ENCODE data around the gene OTOP1. TPM values are rescaled to one million over a fixed set of nuclear protein-coding genes. Genes with fewer than 3 reads are reported as not detected.
"Not testable (repeated sequence)": the region's sequence is repeated elsewhere in the genome, so short reads cannot be mapped to it uniquely, and the experiment has no call there.

Gene OTOP1
- total RNA-seq, 4 donors from 2014 or later: 0.72 TPM; not detected in 3

GRCh38 chr4:4259484-4260100 lies 32.9 kb upstream of the OTOP1 start:
- WGBS: 38% methylated on average over 9 of the region's 9 CpGs
- peaks cover 7% of the 10 kb centered on the region for H3K27me3 ChIP-seq
- H3K27ac ChIP-seq: no peak overlapping the region
- DNase-seq (ENCODE audit: low spot score in 2 of 2): no peak
- H3K4me1 ChIP-seq: peaks cover 2% of the 10 kb centered on the region
- H3K36me3 ChIP-seq: no peaks in the 10 kb centered on the region
- no peaks in the 10 kb centered on the region for H3K9me3 ChIP-seq
- no peak overlapping the region for H3K4me3 ChIP-seq
- no peak for TF ChIP-seq EP300 (IDR thresholded peaks at IDR 0.05)
- no peak for TF ChIP-seq POLR2AphosphoS5 (IDR thresholded peaks at IDR 0.05)
- TF ChIP-seq, protein P1, sequence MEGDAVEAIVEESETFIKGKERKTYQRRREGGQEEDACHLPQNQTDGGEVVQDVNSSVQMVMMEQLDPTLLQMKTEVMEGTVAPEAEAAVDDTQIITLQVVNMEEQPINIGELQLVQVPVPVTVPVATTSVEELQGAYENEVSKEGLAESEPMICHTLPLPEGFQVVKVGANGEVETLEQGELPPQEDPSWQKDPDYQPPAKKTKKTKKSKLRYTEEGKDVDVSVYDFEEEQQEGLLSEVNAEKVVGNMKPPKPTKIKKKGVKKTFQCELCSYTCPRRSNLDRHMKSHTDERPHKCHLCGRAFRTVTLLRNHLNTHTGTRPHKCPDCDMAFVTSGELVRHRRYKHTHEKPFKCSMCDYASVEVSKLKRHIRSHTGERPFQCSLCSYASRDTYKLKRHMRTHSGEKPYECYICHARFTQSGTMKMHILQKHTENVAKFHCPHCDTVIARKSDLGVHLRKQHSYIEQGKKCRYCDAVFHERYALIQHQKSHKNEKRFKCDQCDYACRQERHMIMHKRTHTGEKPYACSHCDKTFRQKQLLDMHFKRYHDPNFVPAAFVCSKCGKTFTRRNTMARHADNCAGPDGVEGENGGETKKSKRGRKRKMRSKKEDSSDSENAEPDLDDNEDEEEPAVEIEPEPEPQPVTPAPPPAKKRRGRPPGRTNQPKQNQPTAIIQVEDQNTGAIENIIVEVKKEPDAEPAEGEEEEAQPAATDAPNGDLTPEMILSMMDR (IDR thresholded peaks at IDR 0.05): no peak
- no peak for TF ChIP-seq POLR2A (IDR thresholded peaks at IDR 0.05)

DNA sequence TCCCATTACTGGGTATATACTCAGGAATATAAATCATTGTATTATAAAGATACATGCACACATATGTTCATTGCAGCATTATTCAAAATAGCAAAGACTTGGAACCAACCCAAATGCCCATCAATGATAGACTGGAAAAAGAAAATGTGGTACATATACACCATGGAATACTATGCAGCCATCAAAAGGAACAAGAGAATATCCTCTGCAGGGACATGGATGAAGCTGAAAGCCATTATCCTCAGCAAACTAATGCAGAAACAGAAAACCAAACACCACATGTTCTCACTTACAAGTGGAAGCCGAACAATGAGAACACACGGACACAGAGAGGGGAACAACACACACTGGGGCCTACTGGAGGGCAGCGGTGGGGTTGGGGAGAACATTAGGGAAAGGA lies 31.0 kb upstream of the OTOP1 start:
- not testable (repeated sequence) for H3K4me1 ChIP-seq; H3K27ac ChIP-seq; DNase-seq (ENCODE audit: low spot score in 2 of 2); H3K9me3 ChIP-seq; H3K27me3 ChIP-seq; H3K4me3 ChIP-seq; H3K36me3 ChIP-seq
- WGBS: 95% methylated on average over 3 of the region's 3 CpGs

- Histone ChIP-seq H3K36me3 (no peaks in the 10 kb centered on the region), H3K27me3 (peaks cover 10% of the 10 kb centered on the region), H3K27ac (no peak overlapping the region), H3K4me1 (peaks cover 2% of the 10 kb centered on the region), H3K9me3 (no peaks in the 10 kb centered on the region), H3K4me3 (no peak overlapping the region)
- DNase-seq (ENCODE audit: low spot score in 2 of 2): no peak
- 69% methylated on average over 9 of the region's 10 CpGs for WGBS
- TF ChIP-seq, protein P1 (IDR thresholded peaks at IDR 0.05): no peak
- TF ChIP-seq POLR2A (IDR thresholded peaks at IDR 0.05) (no peak), EP300 (IDR thresholded peaks at IDR 0.05) (no peak), POLR2AphosphoS5 (IDR thresholded peaks at IDR 0.05) (no peak)
These were observed 30.1 kb upstream of the OTOP1 start for GRCh38 chr4:4256799-4257198.

DNA sequence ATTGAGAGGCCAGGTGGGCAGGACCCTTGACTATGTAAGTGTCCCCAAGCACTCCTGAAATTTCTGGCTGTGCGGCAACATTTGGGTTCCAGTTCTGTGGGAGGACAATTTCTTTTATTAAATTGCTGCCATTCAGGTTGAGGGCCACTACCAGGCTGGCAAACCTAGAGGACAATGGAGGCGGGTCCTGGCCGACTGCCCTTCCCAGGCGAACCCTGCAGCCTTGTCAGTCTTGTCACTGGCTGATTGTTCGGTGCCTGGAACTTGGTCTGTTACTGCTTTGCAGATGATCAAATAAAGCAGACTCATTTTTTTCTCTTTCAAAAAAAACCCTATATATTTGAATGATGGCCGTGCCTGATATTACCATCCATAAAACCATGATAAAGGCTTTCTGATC lies 27.9 kb upstream of the OTOP1 start:
- Histone ChIP-seq H3K4me1 (no peaks in the 10 kb centered on the region), H3K27me3 (peaks cover 12% of the 10 kb centered on the region), H3K9me3 (no peaks in the 10 kb centered on the region), H3K4me3 (no peak overlapping the region), H3K36me3 (no peaks in the 10 kb centered on the region), H3K27ac (no peak overlapping the region)
- WGBS: 64% methylated on average over 6 of the region's 6 CpGs
- TF ChIP-seq POLR2AphosphoS5 (IDR thresholded peaks at IDR 0.05): no peak
- no peak for DNase-seq (ENCODE audit: low spot score in 2 of 2)

DNA sequence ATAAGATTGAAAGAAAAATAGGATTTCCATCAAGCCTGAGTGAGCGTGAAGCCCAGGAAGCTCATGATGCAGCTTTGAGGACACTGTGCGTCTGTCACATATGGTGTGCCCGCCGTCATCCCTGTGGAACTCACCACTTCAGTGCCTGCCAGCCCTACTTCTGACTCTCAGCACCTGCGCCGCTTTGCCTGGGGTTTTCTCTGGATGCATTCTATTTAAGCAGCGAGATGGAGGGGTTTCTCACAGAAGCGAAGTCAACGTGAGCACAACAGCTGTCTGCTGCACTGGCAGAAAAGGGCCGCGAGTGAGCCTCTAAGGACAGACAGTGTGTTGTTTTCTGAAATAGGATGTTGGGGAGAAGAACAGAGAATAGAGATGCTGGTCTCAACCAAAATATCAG lies 27.5 kb upstream of the OTOP1 start:
- Histone ChIP-seq H3K4me1 (peaks cover 2% of the 10 kb centered on the region), H3K36me3 (no peaks in the 10 kb centered on the region), H3K27ac (no peak overlapping the region), H3K4me3 (no peak overlapping the region), H3K9me3 (no peaks in the 10 kb centered on the region), H3K27me3 (peaks cover 12% of the 10 kb centered on the region)
- no peak for DNase-seq (ENCODE audit: low spot score in 2 of 2)
- TF ChIP-seq, protein P1 (IDR thresholded peaks at IDR 0.05): no peak
- TF ChIP-seq POLR2AphosphoS5 (IDR thresholded peaks at IDR 0.05): no peak
- no peak for TF ChIP-seq EP300 (IDR thresholded peaks at IDR 0.05)
- no peak for TF ChIP-seq POLR2A (IDR thresholded peaks at IDR 0.05)
- 82% methylated on average over 11 of the region's 11 CpGs for WGBS

DNA sequence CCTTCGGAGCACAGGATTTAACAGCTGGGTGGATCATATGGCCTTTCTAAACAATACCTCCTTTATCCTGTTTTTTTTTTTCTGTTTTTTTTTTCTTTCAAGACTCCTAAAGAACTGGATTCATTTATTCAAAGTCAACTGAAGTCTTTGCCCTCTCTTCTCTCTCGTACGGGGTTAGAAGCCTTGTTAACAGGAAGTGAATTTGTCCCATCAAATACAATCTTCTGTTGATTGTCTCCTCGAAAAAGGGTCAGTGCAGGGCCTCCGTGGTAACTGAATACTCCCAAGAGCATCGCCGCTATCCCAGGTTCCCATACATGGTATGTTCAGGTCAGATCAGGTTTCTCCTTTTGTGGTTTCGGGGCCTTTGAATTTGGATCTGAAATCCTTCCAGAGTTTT lies 23.1 kb upstream of the OTOP1 start:
- DNase-seq (ENCODE audit: low spot score in 2 of 2): no peak
- TF ChIP-seq POLR2A (IDR thresholded peaks at IDR 0.05) (no peak), POLR2AphosphoS5 (IDR thresholded peaks at IDR 0.05) (no peak), EP300 (IDR thresholded peaks at IDR 0.05) (no peak)
- TF ChIP-seq, protein P1 (IDR thresholded peaks at IDR 0.05): no peak
- Histone ChIP-seq H3K36me3 (peaks cover 6% of the 10 kb centered on the region), H3K4me3 (no peak overlapping the region), H3K9me3 (no peaks in the 10 kb centered on the region), H3K27ac (no peak overlapping the region), H3K27me3 (peaks cover 8% of the 10 kb centered on the region), H3K4me1 (peaks cover 22% of the 10 kb centered on the region)
- 78% methylated on average over 8 of the region's 8 CpGs for WGBS

GRCh38 chr4:4249342-4249741 lies 22.6 kb upstream of the OTOP1 start:
- H3K27me3 ChIP-seq; H3K4me3 ChIP-seq; H3K27ac ChIP-seq; DNase-seq (ENCODE audit: low spot score in 2 of 2); H3K9me3 ChIP-seq: not testable (repeated sequence)
- Histone ChIP-seq H3K4me1 (peaks cover 22% of the 10 kb centered on the region), H3K36me3 (peaks cover 12% of the 10 kb centered on the region)
- WGBS: 95% methylated on average over 15 of the region's 15 CpGs
